Measurements from ENCODE around the gene MB21D2.

Gene MB21D2

GRCh38 chr3:192833177-192833890, 84.3 kb downstream of the MB21D2 start:
- no peak for DNase-seq (ENCODE audit: low read depth, low spot score)

- no peak for DNase-seq (ENCODE audit: low read depth, low spot score)
Measured at GRCh38 chr3:192831801-192832347, 85.8 kb downstream of the MB21D2 start.

- no peak for DNase-seq (ENCODE audit: low read depth, low spot score)
Measured at GRCh38 chr3:192831111-192831644, 86.5 kb downstream of the MB21D2 start.

- DNase-seq (ENCODE audit: low read depth, low spot score) = no peak
Measured at GRCh38 chr3:192830291-192831110, 87.2 kb downstream of the MB21D2 start.

DNA sequence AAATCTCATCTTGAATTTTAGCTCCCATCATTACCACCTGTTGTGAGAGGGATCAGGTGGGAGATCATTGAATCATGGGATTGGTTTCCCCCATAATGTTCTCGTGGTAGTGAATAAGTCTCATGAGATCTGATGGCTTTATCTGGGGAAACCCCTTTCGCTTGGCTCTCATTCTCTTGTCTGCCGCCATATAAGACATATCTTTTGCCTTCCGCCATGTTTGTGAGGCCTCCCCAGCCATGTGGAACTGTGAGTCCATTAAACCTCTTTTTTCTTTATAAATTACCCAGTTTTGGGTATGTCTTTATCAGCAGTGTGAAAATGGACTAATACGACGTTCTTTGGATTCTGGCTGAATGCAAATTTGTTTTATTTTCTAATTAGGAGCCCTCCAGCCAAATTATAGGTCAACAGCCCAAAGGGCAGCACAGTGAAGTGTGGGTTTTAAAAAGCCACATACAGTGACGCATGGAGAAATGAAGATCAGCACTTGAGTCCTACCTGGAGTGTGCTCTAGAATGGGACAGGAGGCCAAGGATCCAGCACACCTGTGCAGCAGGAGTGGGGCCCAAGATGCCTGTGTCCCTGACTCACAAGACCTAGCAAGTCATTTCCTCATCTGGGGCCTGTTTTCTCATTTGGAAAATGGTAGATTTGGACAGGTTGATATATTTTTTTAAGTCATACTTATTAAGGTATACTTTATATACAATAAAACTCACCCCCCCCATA, 89.6 kb downstream of the MB21D2 start:
- no peak for DNase-seq (ENCODE audit: low read depth, low spot score)

GRCh38 chr3:192827208-192827607, 90.4 kb downstream of the MB21D2 start:
- DNase-seq (ENCODE audit: low read depth, low spot score) = no peak

DNA sequence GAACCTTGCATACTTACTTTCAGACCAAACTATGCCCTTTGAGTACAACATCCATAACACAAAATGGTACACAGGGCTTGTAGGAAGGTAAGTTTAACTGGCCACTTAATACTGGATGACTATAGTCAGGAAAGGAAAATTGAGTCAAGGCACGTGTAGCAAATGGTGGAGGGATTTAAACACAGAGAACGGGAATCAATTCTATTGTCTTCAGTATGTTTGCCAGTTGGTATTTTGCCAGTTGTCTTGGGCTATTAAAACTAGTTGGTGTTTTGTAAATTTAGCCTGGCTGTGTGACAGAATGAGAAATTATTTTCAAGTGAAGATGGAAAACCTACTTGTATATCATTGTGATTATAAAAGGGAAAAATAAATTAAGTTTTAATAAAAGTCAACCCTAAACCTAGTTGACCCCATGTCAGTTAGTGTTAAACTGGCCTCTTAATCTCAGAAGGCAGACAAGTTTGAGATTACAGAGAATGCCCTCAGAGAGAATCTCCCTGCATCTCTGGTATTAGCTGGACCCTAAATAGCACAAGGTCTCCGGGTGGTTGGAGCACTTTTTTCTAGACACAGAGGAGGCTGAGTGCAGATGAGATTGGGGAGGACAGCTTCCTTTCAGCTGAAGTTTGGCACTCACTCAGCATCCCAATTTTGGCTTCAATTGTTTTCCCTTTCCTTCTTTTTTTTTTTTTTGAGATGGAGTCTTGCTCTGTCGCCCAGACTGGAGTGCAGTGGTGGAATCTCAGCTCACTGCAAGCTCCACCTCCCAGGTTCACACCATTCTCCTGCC, 91.2 kb downstream of the MB21D2 start:
- DNase-seq (ENCODE audit: low read depth, low spot score) = no peak

GRCh38 chr3:192825657-192826200, 91.9 kb downstream of the MB21D2 start:
- DNase-seq (ENCODE audit: low read depth, low spot score) = no peak

DNA sequence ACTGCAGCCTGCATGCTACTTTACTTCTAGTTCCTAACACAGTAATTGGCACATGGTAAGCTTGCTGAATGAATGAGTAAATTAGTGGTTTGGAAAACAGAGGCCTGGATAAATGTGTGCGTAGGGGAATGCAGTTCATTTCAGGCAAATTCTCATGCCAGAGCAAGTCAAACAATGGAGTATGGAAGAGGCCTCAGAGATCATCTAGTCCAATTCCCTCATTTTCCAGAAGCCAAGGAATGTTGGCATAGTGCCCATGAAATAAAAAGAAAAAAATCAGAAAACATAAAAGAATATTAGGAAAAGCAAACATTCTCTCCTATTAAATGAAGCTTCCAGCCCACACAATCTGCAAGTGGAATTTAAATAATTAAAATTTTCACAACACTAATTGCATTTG, 92.4 kb downstream of the MB21D2 start:
- no peak for DNase-seq (ENCODE audit: low read depth, low spot score)

DNA sequence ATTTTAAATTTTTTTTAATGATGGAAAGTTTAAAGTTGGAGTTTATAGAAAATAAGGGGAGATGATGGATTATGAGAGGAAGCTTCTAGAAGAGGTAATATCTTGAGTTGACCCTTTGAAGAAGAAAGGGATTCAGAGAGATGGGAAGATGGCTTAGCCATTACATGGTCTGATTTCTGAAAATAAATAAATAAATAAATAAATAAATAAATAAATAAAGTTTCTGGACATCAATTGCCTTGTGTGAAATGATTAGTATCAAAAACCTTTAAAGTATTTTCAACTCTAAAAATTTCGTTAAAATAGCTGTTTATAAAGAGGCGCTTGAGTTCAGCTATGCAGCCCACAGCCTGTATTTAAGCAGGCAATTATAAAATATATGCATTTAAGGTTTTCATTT, 93.3 kb downstream of the MB21D2 start:
- no peak for DNase-seq (ENCODE audit: low read depth, low spot score)

- no peak for DNase-seq (ENCODE audit: low read depth, low spot score)
Measured at GRCh38 chr3:192821161-192821560, 96.5 kb downstream of the MB21D2 start.

DNA sequence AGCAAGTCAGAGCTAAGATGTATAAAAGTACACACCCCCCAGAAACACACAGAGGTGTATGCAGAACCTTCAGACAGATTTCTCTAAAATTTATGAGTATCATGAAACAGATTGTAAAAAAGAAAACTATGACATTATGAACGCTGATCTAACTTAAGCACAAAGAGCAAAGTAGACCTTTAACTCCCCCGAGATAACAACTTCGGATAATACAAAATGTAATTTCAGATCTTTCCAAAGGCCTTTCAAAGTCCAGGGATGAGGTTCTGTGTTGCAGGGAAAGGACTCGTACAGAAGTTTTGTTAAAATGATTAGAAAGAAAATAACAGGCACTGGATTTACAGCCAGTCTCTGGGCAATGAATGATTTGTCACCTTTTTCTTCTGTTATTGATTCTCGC, 97.5 kb downstream of the MB21D2 start:
- no peak for DNase-seq (ENCODE audit: low read depth, low spot score)

- DNase-seq (ENCODE audit: low read depth, low spot score) = no peak
Measured at GRCh38 chr3:192819001-192819569, 98.6 kb downstream of the MB21D2 start.

- DNase-seq (ENCODE audit: low read depth, low spot score) = no peak
Measured at GRCh38 chr3:192818126-192818525, 99.5 kb downstream of the MB21D2 start.

DNA sequence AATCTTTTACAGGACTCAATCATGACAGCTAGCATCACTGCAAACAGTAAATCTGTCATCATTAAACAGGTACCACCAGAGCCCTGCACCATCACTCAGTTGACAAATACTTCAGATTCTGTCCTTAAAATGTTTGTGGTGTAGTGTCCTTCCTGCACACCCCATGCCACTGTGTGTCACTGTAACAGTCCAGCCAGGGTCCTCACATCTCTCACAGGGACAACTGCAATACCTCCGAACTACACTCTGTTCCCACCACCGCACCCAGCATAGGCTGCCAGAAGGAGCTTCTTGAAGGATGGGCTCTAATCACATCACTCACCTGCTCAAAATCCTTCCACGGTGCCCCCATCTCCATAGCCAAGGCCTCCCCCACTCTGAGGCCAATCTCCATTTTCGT, 100.2 kb downstream of the MB21D2 start:
- no peak for DNase-seq (ENCODE audit: low read depth, low spot score)

DNA sequence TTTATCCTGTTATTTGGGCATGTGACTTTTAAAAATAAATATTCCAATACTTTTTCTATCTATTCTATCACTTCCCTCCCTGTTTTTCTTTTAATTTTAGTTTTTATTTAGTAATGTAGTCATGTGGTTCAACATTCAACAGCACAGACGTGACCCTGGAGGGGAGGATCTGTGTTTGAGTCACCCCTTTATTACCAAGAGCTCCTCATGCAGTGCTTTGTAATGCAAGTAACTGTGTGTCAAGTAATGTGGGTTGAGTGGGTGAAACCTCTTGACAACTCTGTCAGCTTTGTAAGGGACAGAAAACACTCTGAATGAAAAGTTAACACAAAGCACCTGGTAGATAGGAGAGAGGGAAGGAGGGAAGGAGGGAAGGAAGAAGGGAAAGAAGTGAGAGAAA, 100.6 kb downstream of the MB21D2 start:
- DNase-seq (ENCODE audit: low read depth, low spot score) = no peak

DNA sequence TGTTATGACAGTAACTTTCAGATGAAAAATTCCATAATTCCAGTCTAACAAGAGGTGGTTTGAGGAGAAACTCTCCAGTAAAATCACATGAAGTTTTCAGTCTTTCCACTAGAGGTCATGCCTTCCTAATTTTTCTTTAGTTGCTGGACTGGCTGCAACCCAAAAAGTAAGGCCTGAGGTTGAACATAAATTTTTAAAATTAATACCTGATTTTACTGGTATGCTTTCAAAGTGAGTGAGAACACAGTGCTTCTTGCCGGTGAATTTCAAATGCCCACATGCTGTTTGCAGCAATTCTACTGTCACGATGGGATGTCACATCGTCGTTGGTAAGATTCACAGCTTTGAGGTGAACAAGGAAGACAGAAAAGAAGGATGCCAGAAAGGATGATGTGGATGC, 101.3 kb downstream of the MB21D2 start:
- DNase-seq (ENCODE audit: low read depth, low spot score) = no peak

GRCh38 chr3:192812743-192813383, 104.8 kb downstream of the MB21D2 start:
- DNase-seq (ENCODE audit: low read depth, low spot score) = no peak

DNA sequence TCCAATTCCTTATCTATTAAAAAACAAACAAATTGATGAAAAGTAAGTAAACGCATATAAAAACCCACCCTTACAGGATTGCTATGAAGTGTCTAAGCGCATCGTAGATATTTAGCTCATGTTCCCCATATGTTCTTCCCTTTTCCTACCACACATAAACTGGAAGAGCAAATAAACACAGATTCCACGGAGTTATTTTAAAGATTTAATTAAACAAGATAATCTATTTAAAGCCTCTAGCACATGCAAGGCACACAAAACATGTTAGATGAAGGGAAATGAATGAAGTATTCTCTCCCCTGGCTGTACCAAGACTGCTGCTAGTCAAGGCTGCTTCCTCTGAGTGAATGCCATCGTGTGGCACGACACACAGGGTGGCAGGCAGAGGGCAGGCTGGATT, 111.9 kb downstream of the MB21D2 start:
- DNase-seq (ENCODE audit: low read depth, low spot score) = no peak

DNA sequence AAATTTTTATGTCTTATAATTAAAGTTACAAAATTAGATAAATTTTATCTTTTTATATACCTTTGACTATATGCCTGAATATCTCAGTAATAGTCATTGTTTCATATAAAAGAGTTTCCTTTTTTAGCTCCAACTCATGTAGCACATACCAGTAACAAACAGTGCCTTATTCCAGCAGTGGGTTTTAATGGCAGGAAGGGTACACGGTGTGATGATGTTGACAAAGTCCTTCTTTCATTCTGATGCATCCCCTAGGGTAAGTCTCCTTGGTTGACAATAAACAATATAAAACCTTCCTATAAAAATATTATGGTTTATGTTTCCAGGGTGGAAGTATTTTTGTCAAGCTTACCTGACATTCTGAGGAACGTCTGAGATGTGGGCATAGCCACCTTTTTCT, 113.2 kb downstream of the MB21D2 start:
- DNase-seq (ENCODE audit: low read depth, low spot score) = no peak
